Nephron (organoid): ENCODE data around the gene DUSP23.

Experiments used
- H3K27ac Mint-ChIP-seq, 3 experiments: 2 replicates each; pipeline ENCODE4 v1.8.0; 2020; ENCODE audit warnings: mixed read lengths in 3 of 3, mild to moderate bottlenecking in 2 of 3, moderate library complexity in 1 of 3
- H3K27me3 Mint-ChIP-seq: 2 replicates; pipeline ENCODE4 v1.8.0; 2021; ENCODE audit warnings: low read depth, mild to moderate bottlenecking, moderate library complexity, mixed read lengths
- H3K36me3 Mint-ChIP-seq: 2 replicates; pipeline ENCODE4 v1.8.0; 2020; ENCODE audit warnings: low read depth, mixed read lengths
- H3K4me1 Mint-ChIP-seq: 2 replicates; pipeline ENCODE4 v1.8.0; 2020; ENCODE audit warnings: mixed read lengths
- H3K4me3 Mint-ChIP-seq, 3 experiments: 2 replicates each; pipeline ENCODE4 v1.8.0; 2020; ENCODE audit warnings: mild to moderate bottlenecking in 3 of 3, mixed read lengths in 3 of 3, moderate library complexity in 2 of 3
- H3K9me3 Mint-ChIP-seq: 2 replicates; pipeline ENCODE4 v1.8.0; 2020; ENCODE audit warnings: mixed read lengths
- CTCF ChIP-seq, 3 experiments: fragments of 200-600 bp; sonication (generic); IDR thresholded peaks; one replicate each; pipeline ENCODE4 v1.5.0; 2021; ENCODE audit warnings: antibody characterized with exemption in 3 of 3; ENCODE audit not compliant: unreplicated experiment in 3 of 3

DUSP23 gene

DNA sequence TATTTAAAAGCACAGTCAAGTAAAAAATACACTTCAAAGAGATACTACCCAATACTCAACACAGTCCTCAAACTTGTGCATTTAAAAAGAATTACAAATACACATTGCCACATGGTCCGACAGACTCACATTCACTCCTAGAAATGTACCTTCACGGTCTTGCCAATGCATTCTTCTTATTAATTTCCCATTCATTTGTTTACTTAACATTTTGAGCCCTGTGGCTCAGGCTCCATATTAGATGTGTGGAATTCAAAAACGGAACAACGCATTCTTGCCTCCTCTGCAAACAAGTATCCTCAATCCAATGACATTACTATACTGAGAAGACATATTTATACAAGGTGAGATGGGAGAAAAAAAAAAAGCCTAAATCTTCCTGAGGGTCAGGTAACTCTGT, 2.5 kb upstream of the DUSP23 start:
- Mint-ChIP-seq H3K36me3 (no peaks in the 10 kb centered on the region), H3K4me1 (peaks cover 12% of the 10 kb centered on the region), H3K9me3 (no peaks in the 10 kb centered on the region), H3K27me3 (no peaks in the 10 kb centered on the region), H3K27ac (no peak overlapping the region), H3K4me3 (peak overlapping the region in 1 of 3 experiments; percentile 3)
- TF ChIP-seq CTCF (IDR thresholded peaks at IDR 0.05; ENCODE audit: unreplicated experiment in 3 of 3): no peak

DNA sequence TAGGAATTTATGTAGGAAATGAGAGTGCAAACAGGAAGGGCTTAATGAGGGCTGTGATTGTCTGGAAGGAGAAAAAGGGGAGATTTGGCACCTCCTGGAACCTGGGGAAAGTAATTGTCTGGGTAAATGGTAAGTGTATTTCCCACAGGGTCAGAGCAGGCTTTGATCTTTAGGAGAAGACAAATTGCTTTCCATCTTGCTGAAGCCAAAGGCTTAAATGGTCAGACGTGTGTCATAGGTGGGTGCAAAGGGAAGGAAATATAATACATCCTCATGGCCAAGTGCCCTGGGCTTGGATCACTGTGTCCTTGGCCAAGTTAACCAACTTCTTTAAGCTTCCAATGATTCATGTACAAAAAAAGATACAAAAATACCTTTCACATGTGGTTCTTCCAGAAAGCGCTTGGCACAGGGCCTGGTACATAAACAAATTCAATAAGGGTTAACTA, 1.3 kb upstream of the DUSP23 start:
- peaks cover 12% of the 10 kb centered on the region for H3K4me1 Mint-ChIP-seq
- no peaks in the 10 kb centered on the region for H3K27me3 Mint-ChIP-seq
- H3K9me3 Mint-ChIP-seq: no peaks in the 10 kb centered on the region
- TF ChIP-seq CTCF (IDR thresholded peaks at IDR 0.05; ENCODE audit: unreplicated experiment in 3 of 3): no peak
- H3K4me3 Mint-ChIP-seq: peak overlapping the region; percentile 10 to 82 (median 59)
- H3K36me3 Mint-ChIP-seq: no peaks in the 10 kb centered on the region
- H3K27ac Mint-ChIP-seq: peak overlapping the region in 1 of 3 experiments; percentile 10

DNA sequence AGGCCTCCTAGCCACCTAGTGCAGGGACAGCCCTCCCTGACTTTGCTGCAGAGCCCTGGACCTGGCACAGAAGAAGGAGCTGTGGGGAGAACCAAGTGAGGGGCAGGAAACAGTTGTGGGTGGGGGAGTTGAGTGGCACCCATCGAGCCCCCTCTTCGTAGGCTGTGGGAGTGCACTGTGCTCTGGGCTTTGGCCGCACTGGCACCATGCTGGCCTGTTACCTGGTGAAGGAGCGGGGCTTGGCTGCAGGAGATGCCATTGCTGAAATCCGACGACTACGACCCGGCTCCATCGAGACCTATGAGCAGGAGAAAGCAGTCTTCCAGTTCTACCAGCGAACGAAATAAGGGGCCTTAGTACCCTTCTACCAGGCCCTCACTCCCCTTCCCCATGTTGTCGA, 1.2 kb downstream of the DUSP23 start:
- no peaks in the 10 kb centered on the region for H3K36me3 Mint-ChIP-seq
- H3K9me3 Mint-ChIP-seq: no peaks in the 10 kb centered on the region
- no peak for TF ChIP-seq CTCF (IDR thresholded peaks at IDR 0.05; ENCODE audit: unreplicated experiment in 3 of 3)
- no peaks in the 10 kb centered on the region for H3K27me3 Mint-ChIP-seq
- peak overlapping the region; percentile 79 to 84 (median 82) for H3K4me3 Mint-ChIP-seq
- peaks cover 21% of the 10 kb centered on the region for H3K4me1 Mint-ChIP-seq
- H3K27ac Mint-ChIP-seq: no peak overlapping the region

DNA sequence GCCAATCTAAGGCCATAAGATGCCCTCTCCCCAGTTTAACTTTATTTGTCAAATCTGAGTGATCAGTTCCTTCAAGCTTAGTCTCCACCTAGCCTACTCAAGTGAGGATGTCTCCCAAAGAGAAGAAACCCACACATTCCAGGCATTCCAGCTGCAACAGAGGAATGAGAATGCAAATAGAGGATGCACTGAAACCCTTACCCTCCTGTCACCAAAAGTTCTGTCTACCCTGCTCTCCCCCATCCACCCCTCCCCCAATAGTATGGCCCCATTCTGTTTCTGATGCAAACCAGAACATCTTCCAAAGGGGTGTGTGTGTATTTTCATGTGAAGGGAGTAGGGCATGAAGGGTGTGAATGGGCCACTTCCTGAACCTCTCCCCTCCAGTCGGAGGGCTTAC, 3.0 kb downstream of the DUSP23 start:
- peak overlapping the region in 1 of 3 experiments; percentile 8 for H3K27ac Mint-ChIP-seq
- peaks cover 23% of the 10 kb centered on the region for H3K4me1 Mint-ChIP-seq
- H3K36me3 Mint-ChIP-seq: no peaks in the 10 kb centered on the region

GRCh38 chr1:159786465-159786864, 5.7 kb downstream of the DUSP23 start:
- no peaks in the 10 kb centered on the region for H3K36me3 Mint-ChIP-seq

More for the DNA sequence above, 3.0 kb downstream of the DUSP23 start:
- Mint-ChIP-seq H3K27me3 (no peaks in the 10 kb centered on the region), H3K9me3 (no peaks in the 10 kb centered on the region), H3K4me3 (peak overlapping the region in 2 of 3 experiments; percentile 17 to 82)
- TF ChIP-seq CTCF (IDR thresholded peaks at IDR 0.05; ENCODE audit: unreplicated experiment in 3 of 3): no peak

More at GRCh38 chr1:159786465-159786864, 5.7 kb downstream of the DUSP23 start:
- no peaks in the 10 kb centered on the region for H3K9me3 Mint-ChIP-seq
- H3K27me3 Mint-ChIP-seq: peaks cover 9% of the 10 kb centered on the region
- no peak overlapping the region for H3K27ac Mint-ChIP-seq
- peaks cover 13% of the 10 kb centered on the region for H3K4me1 Mint-ChIP-seq
- no peak overlapping the region for H3K4me3 Mint-ChIP-seq
- no peak for TF ChIP-seq CTCF (IDR thresholded peaks at IDR 0.05; ENCODE audit: unreplicated experiment in 3 of 3)
